Lower leg skin (tissue), 3 donors: ENCODE results near the gene SLC9B2.

Experiments used
- POLR2A ChIP-seq, 2 donors: fragments of 450-650 bp; IDR thresholded peaks; one replicate each; pipeline ENCODE4 v1.6.1; 2016 to 2017; ENCODE audit warnings: antibody characterized with exemption in 2 of 2, mild to moderate bottlenecking in 1 of 2, moderate library complexity in 1 of 2
- TF ChIP-seq, protein P1 (sequence below), 3 donors: fragments of 450-650 bp; IDR thresholded peaks; one replicate each; pipeline ENCODE4 v1.5.1; 2016; ENCODE audit warnings: antibody characterized with exemption in 3 of 3, mild to moderate bottlenecking in 3 of 3, moderate library complexity in 2 of 3

DNA sequence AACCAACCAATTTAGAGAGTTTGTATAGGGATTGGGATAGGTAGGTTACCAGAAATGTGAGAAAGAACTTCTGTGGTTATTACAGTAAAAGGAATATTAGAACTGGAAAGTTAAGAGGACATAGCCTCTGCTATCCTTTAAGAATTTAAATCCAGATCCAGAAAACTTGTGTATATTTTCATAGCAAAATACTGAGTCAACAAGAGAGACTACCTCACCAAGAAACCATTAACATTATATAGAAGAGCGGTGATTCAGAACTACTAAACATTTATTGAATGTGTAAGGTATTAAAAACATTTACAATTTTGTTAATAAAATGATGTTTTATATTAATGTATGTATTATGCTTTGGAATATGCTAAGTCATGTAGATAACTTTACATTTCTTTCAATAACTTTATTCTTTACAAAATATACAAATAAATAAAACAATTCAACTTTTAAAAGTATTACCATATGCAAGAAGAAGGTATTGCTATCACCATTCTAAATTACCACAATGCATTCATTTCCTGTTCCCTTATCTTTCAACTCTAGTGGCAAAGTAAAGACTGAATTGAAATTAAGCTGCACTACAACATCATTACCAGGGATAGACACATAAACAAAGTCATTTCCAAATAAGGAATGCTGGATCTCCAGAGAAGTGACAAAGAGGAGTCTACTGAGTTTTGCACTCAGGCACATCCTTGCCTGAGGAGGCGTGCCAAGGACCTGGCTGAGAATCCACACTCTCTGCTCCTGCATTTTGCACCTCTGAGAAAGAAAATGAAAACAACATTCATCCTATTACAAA lies 29.2 kb upstream of the SLC9B2 start:
- TF ChIP-seq, protein P1, sequence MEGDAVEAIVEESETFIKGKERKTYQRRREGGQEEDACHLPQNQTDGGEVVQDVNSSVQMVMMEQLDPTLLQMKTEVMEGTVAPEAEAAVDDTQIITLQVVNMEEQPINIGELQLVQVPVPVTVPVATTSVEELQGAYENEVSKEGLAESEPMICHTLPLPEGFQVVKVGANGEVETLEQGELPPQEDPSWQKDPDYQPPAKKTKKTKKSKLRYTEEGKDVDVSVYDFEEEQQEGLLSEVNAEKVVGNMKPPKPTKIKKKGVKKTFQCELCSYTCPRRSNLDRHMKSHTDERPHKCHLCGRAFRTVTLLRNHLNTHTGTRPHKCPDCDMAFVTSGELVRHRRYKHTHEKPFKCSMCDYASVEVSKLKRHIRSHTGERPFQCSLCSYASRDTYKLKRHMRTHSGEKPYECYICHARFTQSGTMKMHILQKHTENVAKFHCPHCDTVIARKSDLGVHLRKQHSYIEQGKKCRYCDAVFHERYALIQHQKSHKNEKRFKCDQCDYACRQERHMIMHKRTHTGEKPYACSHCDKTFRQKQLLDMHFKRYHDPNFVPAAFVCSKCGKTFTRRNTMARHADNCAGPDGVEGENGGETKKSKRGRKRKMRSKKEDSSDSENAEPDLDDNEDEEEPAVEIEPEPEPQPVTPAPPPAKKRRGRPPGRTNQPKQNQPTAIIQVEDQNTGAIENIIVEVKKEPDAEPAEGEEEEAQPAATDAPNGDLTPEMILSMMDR (IDR thresholded peaks at IDR 0.05) = no peak
- TF ChIP-seq POLR2A (IDR thresholded peaks at IDR 0.05) = no peak
